Smooth muscle cell (in vitro differentiated cells): Measurements from ENCODE around the gene NAALADL2. TPM values are rescaled to one million over a fixed set of nuclear protein-coding genes. Genes with fewer than 3 reads are reported as not detected.

Experiments used
- DNase-seq: peaks from one replicate; lab custom pipeline; 2025; ENCODE audit not compliant: unreplicated experiment; lab: John Stamatoyannopoulos, UW
- H2AFZ ChIP-seq: fragments of 200-600 bp; sonication (generic); 2 replicates; pipeline ENCODE4 v1.6.0; 2016; ENCODE audit warnings: antibody characterized with exemption, low read depth, mild to moderate bottlenecking
- H3F3A ChIP-seq: fragments of 200-600 bp; sonication (generic); 2 replicates; pipeline ENCODE4 v1.6.0; 2017; ENCODE audit warnings: antibody characterized with exemption, low read depth
- H3K27ac ChIP-seq: fragments of 200-600 bp; sonication (generic); 2 replicates; pipeline ENCODE4 v1.5.1; 2016; ENCODE audit warnings: low read depth, mild to moderate bottlenecking
- H3K27me3 ChIP-seq: fragments of 200-600 bp; sonication (generic); 2 replicates; pipeline ENCODE4 v1.6.1; 2016; ENCODE audit warnings: low read depth, mild to moderate bottlenecking
- H3K36me3 ChIP-seq: fragments of 200-600 bp; sonication (generic); 2 replicates; pipeline ENCODE4 v1.5.1; 2016; ENCODE audit warnings: low read depth
- H3K4me1 ChIP-seq: fragments of 200-600 bp; sonication (generic); 2 replicates; pipeline ENCODE4 v1.5.1; 2016; ENCODE audit warnings: low read depth
- H3K4me2 ChIP-seq: fragments of 200-600 bp; sonication (generic); 2 replicates; pipeline ENCODE4 v1.6.0; 2016; ENCODE audit warnings: mild to moderate bottlenecking
- H3K4me3 ChIP-seq: fragments of 200-600 bp; sonication (generic); 2 replicates; pipeline ENCODE4 v1.5.1; 2016; ENCODE audit warnings: mild to moderate bottlenecking
- H3K79me2 ChIP-seq: fragments of 200-600 bp; sonication (generic); 2 replicates; pipeline ENCODE4 v1.6.0; 2016; ENCODE audit warnings: low read depth, mild to moderate bottlenecking
- H3K9ac ChIP-seq: fragments of 200-600 bp; sonication (generic); 2 replicates; pipeline ENCODE4 v1.6.0; 2016; ENCODE audit warnings: low read depth
- H3K9me3 ChIP-seq: fragments of 200-600 bp; sonication (generic); replicated peaks from 2 replicates; pipeline ENCODE4 v1.5.1; 2016; ENCODE audit warnings: low read depth
- H4K20me1 ChIP-seq: fragments of 200-600 bp; sonication (generic); 2 replicates; pipeline ENCODE4 v1.6.0; 2016; ENCODE audit warnings: low read depth
- WGBS: methylation state at CpG from one replicate; pipeline ENCODE4 v1.1.7; 2016; ENCODE audit warnings: low lambda C conversion rate; 5-methylcytosine and 5-hydroxymethylcytosine counted together
- polyA plus RNA-seq: library from polyadenylated mRNA; unstranded; fragments of >200 nt; fragmentation: Nextera tagmentation; extraction: Ambion mirVana; gene quantifications from 2 replicates; pipeline ENCODE4 v1.2.1, GENCODE V29; 2016
- total RNA-seq: library from RNA; depleted of rRNA; stranded (reverse); fragments of >200 nt; gene quantifications from 2 replicates; pipeline ENCODE4 v1.2.3, GENCODE V29; 2014
- TF ChIP-seq, protein P1 (sequence below): fragments of 200-600 bp; sonication (generic); IDR thresholded peaks from 2 replicates; pipeline ENCODE4 v1.5.1; 2017; ENCODE audit warnings: borderline replicate concordance, mild to moderate bottlenecking, antibody characterized with exemption; ENCODE audit not compliant: insufficient read depth, poor library complexity, severe bottlenecking

NAALADL2 gene
- total and polyA plus RNA-seq, 2 experiments from 2014 or later: 2.5 to 13.8 TPM

- Histone ChIP-seq H3K4me2 (no peak overlapping the region), H3K79me2 (no peaks in the 10 kb centered on the region), H3K4me3 (no peak overlapping the region), H4K20me1 (no peaks in the 10 kb centered on the region), H3K9ac (no peak overlapping the region), H3K4me1 (no peaks in the 10 kb centered on the region), H3K27me3 (no peaks in the 10 kb centered on the region), H2AFZ (no peak overlapping the region), H3K9me3 (no peaks in the 10 kb centered on the region), H3F3A (no peaks in the 10 kb centered on the region), H3K36me3 (no peaks in the 10 kb centered on the region), H3K27ac (no peak overlapping the region)
- 89% methylated on average over 2 of the region's 2 CpGs for WGBS
- TF ChIP-seq, protein P1, sequence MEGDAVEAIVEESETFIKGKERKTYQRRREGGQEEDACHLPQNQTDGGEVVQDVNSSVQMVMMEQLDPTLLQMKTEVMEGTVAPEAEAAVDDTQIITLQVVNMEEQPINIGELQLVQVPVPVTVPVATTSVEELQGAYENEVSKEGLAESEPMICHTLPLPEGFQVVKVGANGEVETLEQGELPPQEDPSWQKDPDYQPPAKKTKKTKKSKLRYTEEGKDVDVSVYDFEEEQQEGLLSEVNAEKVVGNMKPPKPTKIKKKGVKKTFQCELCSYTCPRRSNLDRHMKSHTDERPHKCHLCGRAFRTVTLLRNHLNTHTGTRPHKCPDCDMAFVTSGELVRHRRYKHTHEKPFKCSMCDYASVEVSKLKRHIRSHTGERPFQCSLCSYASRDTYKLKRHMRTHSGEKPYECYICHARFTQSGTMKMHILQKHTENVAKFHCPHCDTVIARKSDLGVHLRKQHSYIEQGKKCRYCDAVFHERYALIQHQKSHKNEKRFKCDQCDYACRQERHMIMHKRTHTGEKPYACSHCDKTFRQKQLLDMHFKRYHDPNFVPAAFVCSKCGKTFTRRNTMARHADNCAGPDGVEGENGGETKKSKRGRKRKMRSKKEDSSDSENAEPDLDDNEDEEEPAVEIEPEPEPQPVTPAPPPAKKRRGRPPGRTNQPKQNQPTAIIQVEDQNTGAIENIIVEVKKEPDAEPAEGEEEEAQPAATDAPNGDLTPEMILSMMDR: no peak
- no peak for DNase-seq
Observed at GRCh38 chr3:175065497-175065896, 206.4 kb downstream of the NAALADL2 start.

DNA sequence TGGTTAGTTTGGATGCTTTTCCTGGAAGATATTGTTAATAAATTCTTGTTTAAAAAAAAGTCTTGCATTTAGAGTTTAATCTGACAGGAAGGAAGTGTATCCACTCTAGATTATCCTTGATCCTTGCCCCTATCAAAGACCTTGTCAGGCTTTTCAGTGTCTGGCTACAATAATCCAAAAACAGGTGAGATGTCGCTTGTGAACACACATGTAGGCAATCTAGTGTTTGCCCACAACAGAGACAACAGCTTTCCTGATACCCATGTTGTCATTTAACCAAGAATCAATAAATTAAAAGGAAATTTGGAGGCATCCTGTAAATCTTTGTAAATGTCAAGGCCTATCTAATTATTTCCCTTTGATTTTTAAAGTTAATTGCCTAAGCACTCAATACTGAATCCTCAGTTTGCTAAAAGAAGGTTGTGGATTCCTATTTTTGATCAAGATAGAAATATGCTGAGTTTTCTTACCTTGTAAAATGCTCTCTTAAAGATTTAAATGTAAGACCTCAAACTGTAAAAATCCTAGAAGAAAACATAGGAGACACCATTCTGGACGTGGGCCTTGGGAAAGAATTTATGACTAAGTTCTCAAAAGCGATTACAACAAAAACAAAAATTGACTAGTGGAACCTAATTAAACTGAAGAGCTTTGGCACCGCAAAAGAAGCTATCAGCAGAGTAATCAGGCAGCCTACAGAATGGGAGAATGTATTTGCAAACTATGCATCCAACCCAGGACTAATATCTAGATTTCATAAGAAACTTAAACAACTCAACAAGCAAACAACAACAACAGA lies 207.7 kb downstream of the NAALADL2 start:
- Histone ChIP-seq H2AFZ (no peak overlapping the region), H3K27me3 (no peaks in the 10 kb centered on the region), H3K4me1 (no peaks in the 10 kb centered on the region), H3K9ac (no peak overlapping the region), H3K79me2 (no peaks in the 10 kb centered on the region), H3K27ac (no peak overlapping the region), H3K36me3 (no peaks in the 10 kb centered on the region), H3K9me3 (no peaks in the 10 kb centered on the region), H3K4me3 (no peak overlapping the region), H4K20me1 (no peaks in the 10 kb centered on the region), H3F3A (no peaks in the 10 kb centered on the region), H3K4me2 (no peak overlapping the region)
- DNase-seq: no peak
- TF ChIP-seq, protein P1: no peak
- WGBS: 74% methylated on average over 4 of the region's 4 CpGs

GRCh38 chr3:175068587-175068986 lies 209.5 kb downstream of the NAALADL2 start:
- Histone ChIP-seq H3K36me3 (no peaks in the 10 kb centered on the region), H3K9ac (no peak overlapping the region), H3F3A (no peaks in the 10 kb centered on the region), H3K4me2 (no peak overlapping the region), H2AFZ (no peak overlapping the region), H3K79me2 (no peaks in the 10 kb centered on the region), H4K20me1 (no peaks in the 10 kb centered on the region), H3K27ac (no peak overlapping the region), H3K27me3 (no peaks in the 10 kb centered on the region), H3K4me1 (no peaks in the 10 kb centered on the region), H3K9me3 (no peaks in the 10 kb centered on the region), H3K4me3 (no peak overlapping the region)
- DNase-seq: no peak
- TF ChIP-seq, protein P1: no peak
- WGBS: 91% methylated on average over 3 of the region's 3 CpGs

GRCh38 chr3:175070946-175071345 lies 211.8 kb downstream of the NAALADL2 start:
- Histone ChIP-seq H3K4me3 (no peak overlapping the region), H3K4me2 (no peak overlapping the region), H2AFZ (no peak overlapping the region), H4K20me1 (no peaks in the 10 kb centered on the region), H3K27ac (no peak overlapping the region), H3K9me3 (no peaks in the 10 kb centered on the region), H3K36me3 (no peaks in the 10 kb centered on the region), H3K9ac (no peak overlapping the region), H3K27me3 (no peaks in the 10 kb centered on the region), H3F3A (no peaks in the 10 kb centered on the region), H3K79me2 (no peaks in the 10 kb centered on the region), H3K4me1 (no peaks in the 10 kb centered on the region)
- TF ChIP-seq, protein P1: no peak
- no peak for DNase-seq
- WGBS: 75% methylated on average over 3 of the region's 3 CpGs
